Epithelial cell of esophagus (primary cell): ENCODE results near the gene OSBPL10.

Experiments used
- DNase-seq: peaks from one replicate; pipeline ENCODE4 v3.0.0; 2010; ENCODE audit warnings: low read depth
- H3K4me3 ChIP-seq: 2 replicates; pipeline ENCODE4 v1.5.1; 2011; ENCODE audit warnings: mild to moderate bottlenecking, low read length, control low read depth
- TF ChIP-seq, protein P1 (sequence below): IDR thresholded peaks from 2 replicates; pipeline ENCODE4 v1.5.1; 2011; ENCODE audit warnings: low read depth, mild to moderate bottlenecking, low read length, control low read depth, inconsistent platforms; ENCODE audit not compliant: insufficient read depth; ENCODE audit errors: missing control alignments

The OSBPL10 gene, protein sequence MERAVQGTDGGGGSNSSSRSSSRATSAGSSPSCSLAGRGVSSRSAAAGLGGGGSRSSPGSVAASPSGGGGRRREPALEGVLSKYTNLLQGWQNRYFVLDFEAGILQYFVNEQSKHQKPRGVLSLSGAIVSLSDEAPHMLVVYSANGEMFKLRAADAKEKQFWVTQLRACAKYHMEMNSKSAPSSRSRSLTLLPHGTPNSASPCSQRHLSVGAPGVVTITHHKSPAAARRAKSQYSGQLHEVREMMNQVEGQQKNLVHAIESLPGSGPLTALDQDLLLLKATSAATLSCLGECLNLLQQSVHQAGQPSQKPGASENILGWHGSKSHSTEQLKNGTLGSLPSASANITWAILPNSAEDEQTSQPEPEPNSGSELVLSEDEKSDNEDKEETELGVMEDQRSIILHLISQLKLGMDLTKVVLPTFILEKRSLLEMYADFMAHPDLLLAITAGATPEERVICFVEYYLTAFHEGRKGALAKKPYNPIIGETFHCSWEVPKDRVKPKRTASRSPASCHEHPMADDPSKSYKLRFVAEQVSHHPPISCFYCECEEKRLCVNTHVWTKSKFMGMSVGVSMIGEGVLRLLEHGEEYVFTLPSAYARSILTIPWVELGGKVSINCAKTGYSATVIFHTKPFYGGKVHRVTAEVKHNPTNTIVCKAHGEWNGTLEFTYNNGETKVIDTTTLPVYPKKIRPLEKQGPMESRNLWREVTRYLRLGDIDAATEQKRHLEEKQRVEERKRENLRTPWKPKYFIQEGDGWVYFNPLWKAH

DNA sequence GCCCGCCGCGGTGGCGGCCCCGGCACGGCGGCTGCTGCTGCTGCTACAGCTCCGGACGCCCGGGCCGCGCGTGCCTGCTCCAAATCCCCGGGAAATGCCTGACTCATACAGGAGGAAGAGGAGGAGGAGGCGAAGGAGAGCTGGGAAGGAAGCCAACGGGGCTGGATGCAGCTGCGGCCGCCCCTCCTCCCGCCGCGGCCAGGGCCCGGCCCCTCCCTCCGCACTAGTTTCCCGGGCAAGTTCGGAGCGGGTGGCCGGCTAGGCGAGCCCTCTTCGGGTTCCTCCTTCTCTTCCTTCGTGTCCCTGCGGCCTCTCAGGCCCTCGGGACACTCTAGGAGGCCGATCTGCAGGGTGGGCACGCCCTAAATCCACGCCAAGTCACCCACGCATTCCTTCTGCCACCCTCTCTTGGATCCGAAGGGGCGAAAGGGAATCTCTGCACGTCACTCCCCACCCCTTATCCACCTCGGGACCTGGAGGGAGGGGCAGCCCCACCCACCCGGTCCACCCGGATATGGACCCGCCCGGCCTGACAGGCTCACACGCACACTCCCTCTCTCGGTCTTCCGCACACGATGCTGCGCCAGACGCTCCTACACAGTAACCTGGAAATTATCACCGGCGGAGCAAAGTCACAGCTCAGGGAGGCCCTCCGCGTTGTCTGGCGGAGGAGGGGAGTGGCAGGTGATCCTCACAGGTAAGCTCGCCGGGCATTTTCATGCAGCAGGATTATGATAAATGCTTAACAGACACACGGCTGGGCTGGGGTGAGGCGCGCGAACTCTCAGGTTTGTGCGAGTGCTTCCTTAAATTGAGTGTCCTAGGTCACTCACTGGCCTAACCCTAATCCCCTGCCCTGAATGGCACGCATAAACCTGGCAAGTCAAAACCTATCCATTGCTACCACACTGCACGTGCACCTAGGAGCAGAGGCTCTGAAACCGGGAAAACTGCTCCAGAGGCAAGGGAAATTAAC is at the start of gene OSBPL10, which contains the start of gene ZNF860:
Gene OSBPL10 (minus strand): TSS at position 57 of the 976 bp plus-strand sequence. CDS start 83 bp downstream, outside the sequence.
Gene ZNF860 (plus strand): TSS at position 545 of the 976 bp plus-strand sequence. CDS start 7,330 bp downstream, outside the sequence.
- H3K4me3 ChIP-seq: peak within 1 kb of the TSS; percentile 77
- DNase-seq: peak; percentile 95

DNA sequence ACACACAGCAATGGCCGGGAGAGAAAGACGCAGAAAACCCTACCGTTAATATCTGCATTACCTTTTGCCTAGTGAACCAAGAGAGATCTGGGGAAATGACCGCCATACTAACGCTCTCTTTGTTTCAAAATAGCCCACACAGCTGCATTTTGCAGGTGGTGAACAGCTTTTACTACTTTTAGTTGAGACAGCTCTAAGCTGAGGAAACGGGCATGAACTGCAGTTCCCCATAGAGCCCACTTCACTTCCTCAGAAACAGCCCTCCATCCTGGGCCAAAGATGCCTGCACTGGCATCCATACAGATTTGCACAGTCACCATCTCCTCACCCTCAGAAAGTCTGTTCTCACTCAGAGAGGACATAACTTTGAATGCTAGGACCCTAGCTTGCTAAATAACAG is 45.5 kb upstream of the OSBPL10 start:
- TF ChIP-seq, protein P1, sequence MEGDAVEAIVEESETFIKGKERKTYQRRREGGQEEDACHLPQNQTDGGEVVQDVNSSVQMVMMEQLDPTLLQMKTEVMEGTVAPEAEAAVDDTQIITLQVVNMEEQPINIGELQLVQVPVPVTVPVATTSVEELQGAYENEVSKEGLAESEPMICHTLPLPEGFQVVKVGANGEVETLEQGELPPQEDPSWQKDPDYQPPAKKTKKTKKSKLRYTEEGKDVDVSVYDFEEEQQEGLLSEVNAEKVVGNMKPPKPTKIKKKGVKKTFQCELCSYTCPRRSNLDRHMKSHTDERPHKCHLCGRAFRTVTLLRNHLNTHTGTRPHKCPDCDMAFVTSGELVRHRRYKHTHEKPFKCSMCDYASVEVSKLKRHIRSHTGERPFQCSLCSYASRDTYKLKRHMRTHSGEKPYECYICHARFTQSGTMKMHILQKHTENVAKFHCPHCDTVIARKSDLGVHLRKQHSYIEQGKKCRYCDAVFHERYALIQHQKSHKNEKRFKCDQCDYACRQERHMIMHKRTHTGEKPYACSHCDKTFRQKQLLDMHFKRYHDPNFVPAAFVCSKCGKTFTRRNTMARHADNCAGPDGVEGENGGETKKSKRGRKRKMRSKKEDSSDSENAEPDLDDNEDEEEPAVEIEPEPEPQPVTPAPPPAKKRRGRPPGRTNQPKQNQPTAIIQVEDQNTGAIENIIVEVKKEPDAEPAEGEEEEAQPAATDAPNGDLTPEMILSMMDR: no peak
- DNase-seq: no peak
- H3K4me3 ChIP-seq: no peak overlapping the region

More for the DNA sequence above, at the start of gene OSBPL10, which contains the start of gene ZNF860:
- TF ChIP-seq, protein P1: no peak

DNA sequence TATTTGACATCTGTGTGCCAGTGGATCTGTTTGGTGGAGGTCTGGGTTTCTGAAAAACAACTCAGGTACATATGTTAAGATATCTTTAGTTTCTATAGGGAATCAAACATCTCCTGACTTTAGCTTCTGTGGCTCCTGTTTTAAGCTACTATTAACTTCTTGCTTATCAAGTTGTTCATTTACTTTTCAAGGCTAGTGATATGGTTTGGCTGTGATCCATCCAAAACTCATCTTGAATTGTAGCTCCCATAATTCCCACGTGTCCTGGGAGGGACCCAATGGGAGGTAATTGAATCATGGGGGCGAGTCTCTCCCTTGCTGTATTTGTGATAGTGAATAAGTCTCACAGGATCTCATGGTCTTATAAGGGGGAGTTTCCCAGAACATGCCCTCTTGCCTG is 41.9 kb upstream of the OSBPL10 start:
- H3K4me3 ChIP-seq: no peak overlapping the region
- no peak for DNase-seq
- TF ChIP-seq, protein P1: no peak

DNA sequence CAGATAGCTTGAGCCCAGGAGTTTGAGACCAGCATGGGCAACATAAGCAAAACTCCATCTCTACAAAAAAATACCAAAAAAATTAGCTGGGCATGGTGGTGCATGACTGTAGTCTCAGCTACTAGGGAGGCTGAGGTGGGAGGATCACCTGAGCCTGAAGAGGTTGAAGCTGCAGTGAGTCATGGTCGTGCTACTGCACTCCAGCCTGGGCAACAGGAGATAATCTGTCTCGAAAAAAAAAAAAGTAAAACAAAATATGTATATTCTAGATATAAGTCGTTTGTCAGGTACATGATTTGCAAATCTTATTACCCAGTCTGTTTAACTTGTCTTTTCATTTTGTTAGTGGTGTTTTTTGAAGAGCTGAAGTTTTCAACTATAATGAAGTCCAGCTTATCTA is 40.7 kb upstream of the OSBPL10 start:
- H3K4me3 ChIP-seq: no peak overlapping the region
- DNase-seq: no peak
- TF ChIP-seq, protein P1: no peak

DNA sequence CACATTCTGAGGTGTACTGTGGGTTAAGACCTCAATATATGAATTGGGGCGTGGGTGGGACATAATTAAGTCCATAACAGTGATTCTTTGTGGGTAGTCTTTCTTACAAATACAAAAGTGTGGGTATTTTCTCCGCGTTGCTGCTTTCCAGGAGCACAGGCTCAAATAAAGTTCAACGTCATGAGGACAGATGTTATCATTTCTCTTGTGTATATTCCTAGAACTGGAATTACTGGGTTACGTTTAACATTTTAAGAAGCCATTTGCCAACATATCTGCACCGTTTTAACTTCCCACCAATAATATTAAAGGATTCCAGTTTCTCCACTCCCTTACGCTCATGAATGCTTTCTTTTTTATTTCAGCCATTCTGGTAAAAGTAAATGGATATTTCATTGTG is 40.1 kb upstream of the OSBPL10 start:
- TF ChIP-seq, protein P1: no peak
- H3K4me3 ChIP-seq: no peak overlapping the region
- no peak for DNase-seq
